ENCODE results near the gene AFDN. TPM values are rescaled to one million over a fixed set of nuclear protein-coding genes. Genes with fewer than 3 reads are reported as not detected.

AFDN gene
- total RNA-seq, 1 experiment from 2014 or later, result 107 TPM

DNA sequence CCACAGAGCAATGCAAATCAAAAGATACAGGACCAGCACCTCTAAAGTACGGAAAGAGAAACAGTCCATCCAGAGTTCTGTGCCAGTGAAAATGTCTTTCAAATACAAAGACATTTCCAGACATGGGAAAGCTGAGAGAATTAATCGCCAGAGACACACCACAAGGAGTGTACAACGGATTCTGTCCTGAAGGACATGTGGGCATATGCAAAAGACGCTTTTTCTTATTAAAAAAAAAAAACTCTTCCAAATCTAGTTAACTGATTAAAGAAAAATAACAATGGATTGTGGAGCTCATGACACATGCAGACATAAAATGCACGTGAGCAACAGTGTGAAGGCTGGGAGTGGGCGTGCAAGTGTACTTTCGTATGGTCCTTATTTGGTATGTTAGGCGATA lies 193.5 kb downstream of the AFDN start:
- intact Hi-C loops (cut with micrococcal nuclease; ENCODE audit: unreplicated experiment), result no loop called here
- CTCF ChIA-PET, result no interaction called here
- no peaks in the 10 kb centered on the region for H3K36me3 ChIP-seq (ENCODE audit: insufficient read depth, low read length, poor library complexity, severe bottlenecking)
- H3K27ac ChIP-seq (ENCODE audit: low read depth, low read length, poor library complexity, severe bottlenecking), result no peak overlapping the region
- no peak overlapping the region for H3K4me3 ChIP-seq (ENCODE audit: low read depth, low read length, poor library complexity, severe bottlenecking)
- H3K9me3 ChIP-seq (ENCODE audit: low read depth, low read length, poor library complexity, severe bottlenecking), result no peaks in the 10 kb centered on the region
- BruUV-seq (replicated peaks), result no TSS peak
- no peaks in the 10 kb centered on the region for H3K4me1 ChIP-seq (ENCODE audit: insufficient read depth, low read length, poor library complexity, severe bottlenecking)
- H3K27me3 ChIP-seq (replicated peaks; ENCODE audit: insufficient read depth, low read depth, low read length, poor library complexity), result no peaks in the 10 kb centered on the region
- no peak for TF ChIP-seq EZH2 (IDR thresholded peaks at IDR 0.05; ENCODE audit: borderline replicate concordance, low read depth, low read length, poor library complexity, severe bottlenecking)
- TF ChIP-seq, protein P1, sequence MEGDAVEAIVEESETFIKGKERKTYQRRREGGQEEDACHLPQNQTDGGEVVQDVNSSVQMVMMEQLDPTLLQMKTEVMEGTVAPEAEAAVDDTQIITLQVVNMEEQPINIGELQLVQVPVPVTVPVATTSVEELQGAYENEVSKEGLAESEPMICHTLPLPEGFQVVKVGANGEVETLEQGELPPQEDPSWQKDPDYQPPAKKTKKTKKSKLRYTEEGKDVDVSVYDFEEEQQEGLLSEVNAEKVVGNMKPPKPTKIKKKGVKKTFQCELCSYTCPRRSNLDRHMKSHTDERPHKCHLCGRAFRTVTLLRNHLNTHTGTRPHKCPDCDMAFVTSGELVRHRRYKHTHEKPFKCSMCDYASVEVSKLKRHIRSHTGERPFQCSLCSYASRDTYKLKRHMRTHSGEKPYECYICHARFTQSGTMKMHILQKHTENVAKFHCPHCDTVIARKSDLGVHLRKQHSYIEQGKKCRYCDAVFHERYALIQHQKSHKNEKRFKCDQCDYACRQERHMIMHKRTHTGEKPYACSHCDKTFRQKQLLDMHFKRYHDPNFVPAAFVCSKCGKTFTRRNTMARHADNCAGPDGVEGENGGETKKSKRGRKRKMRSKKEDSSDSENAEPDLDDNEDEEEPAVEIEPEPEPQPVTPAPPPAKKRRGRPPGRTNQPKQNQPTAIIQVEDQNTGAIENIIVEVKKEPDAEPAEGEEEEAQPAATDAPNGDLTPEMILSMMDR (conservative IDR thresholded peaks at IDR 0.05; ENCODE audit: low read depth, low read length), result no peak
- POLR2A ChIA-PET (ENCODE audit: low non-redundant PET), result no interaction called here
- DNase-seq (ENCODE audit: low spot score), result no peak

DNA sequence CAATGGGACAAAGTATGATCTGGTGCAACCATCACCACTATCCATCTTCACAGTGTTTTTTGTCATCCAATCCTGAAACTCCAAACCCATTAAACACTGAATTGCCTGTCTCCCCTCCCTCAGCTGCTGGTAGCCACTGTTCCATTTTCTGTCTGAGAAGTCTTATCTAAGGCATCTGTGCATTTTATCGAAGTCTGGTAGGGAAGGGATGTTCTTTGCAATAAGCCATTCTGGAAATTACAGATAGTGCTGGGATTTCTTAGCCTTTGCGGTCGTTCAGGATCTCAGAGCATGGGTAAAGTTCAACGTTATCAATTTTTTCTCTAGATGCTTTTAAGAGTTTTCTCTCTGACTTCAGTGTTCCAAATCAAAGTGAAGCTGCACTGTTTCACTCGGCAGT lies 194.9 kb downstream of the AFDN start:
- no peak for DNase-seq (ENCODE audit: low spot score)
- no peaks in the 10 kb centered on the region for H3K36me3 ChIP-seq (ENCODE audit: insufficient read depth, low read length, poor library complexity, severe bottlenecking)
- no peak overlapping the region for H3K27ac ChIP-seq (ENCODE audit: low read depth, low read length, poor library complexity, severe bottlenecking)
- intact Hi-C loops (cut with micrococcal nuclease; ENCODE audit: unreplicated experiment), result no loop called here
- no peak for TF ChIP-seq EZH2 (IDR thresholded peaks at IDR 0.05; ENCODE audit: borderline replicate concordance, low read depth, low read length, poor library complexity, severe bottlenecking)
- TF ChIP-seq, protein P1 (conservative IDR thresholded peaks at IDR 0.05; ENCODE audit: low read depth, low read length), result no peak
- ChIA-PET CTCF (no interaction called here), POLR2A (ENCODE audit: low non-redundant PET) (no interaction called here)
- H3K9me3 ChIP-seq (ENCODE audit: low read depth, low read length, poor library complexity, severe bottlenecking), result no peaks in the 10 kb centered on the region
- no peaks in the 10 kb centered on the region for H3K27me3 ChIP-seq (replicated peaks; ENCODE audit: insufficient read depth, low read depth, low read length, poor library complexity)
- no peaks in the 10 kb centered on the region for H3K4me1 ChIP-seq (ENCODE audit: insufficient read depth, low read length, poor library complexity, severe bottlenecking)
- H3K4me3 ChIP-seq (ENCODE audit: low read depth, low read length, poor library complexity, severe bottlenecking), result no peak overlapping the region
- BruUV-seq (replicated peaks), result no TSS peak

Other genes with a start within 250 kb of the AFDN start
- 0.39 and 1.2 TPM in 2 replicates for gene KIF25, start 170.8 kb downstream of the AFDN start, total RNA-seq (2021)